ENCODE results near the gene EIF2AK2.
"Not testable (repeated sequence)": the region's sequence is repeated elsewhere in the genome, so short reads cannot be mapped to it uniquely, and the experiment has no call there.

The EIF2AK2 gene

DNA sequence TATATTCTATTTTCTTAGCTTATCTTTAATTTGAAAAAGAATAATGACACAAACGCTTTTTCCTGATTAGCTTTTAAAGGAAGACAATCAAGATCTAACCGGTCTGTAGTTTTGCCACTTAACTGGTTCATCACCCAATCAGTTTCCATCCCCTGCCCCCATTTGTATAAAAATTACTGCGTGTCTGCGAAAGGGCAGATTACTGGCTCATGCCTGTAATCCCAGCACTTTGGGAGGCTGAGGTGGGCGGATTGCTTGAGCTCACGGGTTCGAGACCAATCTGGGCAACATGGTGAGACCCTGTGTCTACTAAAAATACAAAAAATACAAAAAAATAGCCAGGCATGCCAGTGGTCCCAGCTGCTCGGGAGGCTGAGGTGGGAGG lies 41.9 kb upstream of the EIF2AK2 start:
- no peak for TF ChIP-seq CTCF (IDR thresholded peaks at IDR 0.05; ENCODE audit: low read depth, low read length, missing control alignments)
- in situ Hi-C loops (cut with HindIII; ENCODE audit: low sequenced_read_pairs): no loop called here
- DNase-seq (ENCODE audit: low read depth): no peak

GRCh38 chr2:37196320-37197195 lies 39.8 kb upstream of the EIF2AK2 start, which contains the start of gene CEBPZOS:
CEBPZOS (plus strand) TSS chr2:37196496; CDS start chr2:37199705, 3,209 bp downstream.
- peak; percentile 35 for DNase-seq (ENCODE audit: low read depth)
- peak within 1 kb of the TSS; percentile 73 for H3K4me3 ChIP-seq (ENCODE audit: low read depth, low read length)
- no peak for TF ChIP-seq CTCF (IDR thresholded peaks at IDR 0.05; ENCODE audit: low read depth, low read length, missing control alignments)
- in situ Hi-C loops (cut with HindIII; ENCODE audit: low sequenced_read_pairs): no loop called here

More for the DNA sequence above, 41.9 kb upstream of the EIF2AK2 start:
- no peak overlapping the region for H3K4me3 ChIP-seq (ENCODE audit: low read depth, low read length)

DNA sequence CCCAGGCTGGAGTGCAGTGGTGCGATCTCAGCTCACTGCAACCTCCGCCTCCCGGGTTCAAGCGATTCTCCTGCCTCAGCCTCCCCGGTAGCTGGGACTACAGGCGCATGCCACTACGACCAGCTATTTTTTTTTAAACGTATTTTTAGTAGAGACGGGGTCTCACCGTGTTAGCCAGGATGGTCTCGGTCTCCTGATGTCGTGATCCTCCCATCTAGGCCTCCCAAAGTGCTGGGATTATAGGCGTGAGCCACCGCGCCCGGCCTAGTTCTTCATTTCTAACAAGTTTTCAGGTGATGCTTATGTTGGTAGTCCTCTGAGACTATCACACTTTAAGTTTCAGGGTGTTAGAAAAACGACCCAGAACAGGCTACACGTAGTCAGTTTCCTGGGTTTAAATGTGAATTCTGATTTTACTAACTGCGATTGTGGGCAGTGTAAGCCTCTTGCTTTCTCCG lies 39.1 kb upstream of the EIF2AK2 start:
- DNase-seq (ENCODE audit: low read depth); in situ Hi-C loops (cut with HindIII; ENCODE audit: low sequenced_read_pairs): not testable (repeated sequence)
- peak overlapping the region; percentile 73 for H3K4me3 ChIP-seq (ENCODE audit: low read depth, low read length)

- no peak for DNase-seq (ENCODE audit: low read depth)
- in situ Hi-C loops (cut with HindIII; ENCODE audit: low sequenced_read_pairs): no loop called here
- no peak for TF ChIP-seq CTCF (IDR thresholded peaks at IDR 0.05; ENCODE audit: low read depth, low read length, missing control alignments)
- H3K4me3 ChIP-seq (ENCODE audit: low read depth, low read length): no peak overlapping the region
Observed at GRCh38 chr2:37192551-37192950, 35.8 kb upstream of the EIF2AK2 start.

DNA sequence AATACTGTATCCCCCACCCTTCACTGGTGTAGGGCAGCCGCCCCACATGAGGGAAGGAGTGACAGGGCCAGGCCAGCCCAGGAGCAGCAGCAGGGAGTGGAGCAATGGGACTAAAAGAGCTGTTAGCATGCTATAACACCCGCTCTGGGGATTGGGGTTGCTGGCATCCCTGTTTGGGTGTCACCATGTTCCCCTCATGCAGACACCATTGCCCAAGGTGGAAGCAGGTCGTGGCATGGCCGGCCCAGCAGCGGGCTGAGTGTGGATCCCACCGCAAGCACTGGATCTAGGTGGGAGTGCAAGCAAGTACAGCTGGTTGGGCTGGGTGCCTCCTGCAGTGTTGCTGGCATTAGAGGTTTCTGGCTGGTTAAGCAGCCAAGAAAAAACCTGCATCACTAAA lies 35.0 kb upstream of the EIF2AK2 start:
- in situ Hi-C loops (cut with HindIII; ENCODE audit: low sequenced_read_pairs): no loop called here
- no peak overlapping the region for H3K4me3 ChIP-seq (ENCODE audit: low read depth, low read length)
- DNase-seq (ENCODE audit: low read depth): no peak
- TF ChIP-seq CTCF (IDR thresholded peaks at IDR 0.05; ENCODE audit: low read depth, low read length, missing control alignments): no peak

DNA sequence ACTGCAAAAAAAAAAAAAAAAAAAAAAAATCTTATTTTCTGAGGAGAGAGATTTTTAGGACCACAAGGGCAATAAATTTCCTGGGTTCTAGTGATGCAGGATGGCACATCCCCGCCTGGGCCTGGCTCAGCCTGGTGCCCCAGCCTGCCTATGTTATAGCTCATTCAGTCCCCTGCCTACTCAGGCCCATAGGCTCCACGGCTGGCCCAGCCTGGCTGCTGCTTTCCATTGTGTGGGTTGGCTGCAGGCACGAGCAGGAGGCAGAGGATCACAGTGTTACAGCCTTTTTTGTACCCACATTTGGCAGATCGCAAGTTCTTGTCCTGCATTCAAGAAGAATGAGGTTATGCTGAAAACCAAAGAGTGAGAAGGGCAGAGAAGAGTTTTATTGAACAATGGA lies 34.5 kb upstream of the EIF2AK2 start:
- in situ Hi-C loops (cut with HindIII; ENCODE audit: low sequenced_read_pairs): no loop called here
- no peak overlapping the region for H3K4me3 ChIP-seq (ENCODE audit: low read depth, low read length)
- TF ChIP-seq CTCF (IDR thresholded peaks at IDR 0.05; ENCODE audit: low read depth, low read length, missing control alignments): no peak
- DNase-seq (ENCODE audit: low read depth): no peak

- in situ Hi-C loops (cut with HindIII; ENCODE audit: low sequenced_read_pairs): no loop called here
Observed at GRCh38 chr2:37190290-37190689, 33.5 kb upstream of the EIF2AK2 start.

More at GRCh38 chr2:37190290-37190689, 33.5 kb upstream of the EIF2AK2 start:
- no peak for TF ChIP-seq CTCF (IDR thresholded peaks at IDR 0.05; ENCODE audit: low read depth, low read length, missing control alignments)
- H3K4me3 ChIP-seq (ENCODE audit: low read depth, low read length): no peak overlapping the region
- DNase-seq (ENCODE audit: low read depth): no peak
